NT2/D1 (cell line): ENCODE results near the gene PLA2G6.

ENCODE experiments used
- DNase-seq: peaks from one replicate; pipeline ENCODE4 v3.0.0-alpha.2; 2011; ENCODE audit warnings: low read depth, low spot score
- H3K27me3 ChIP-seq: 2 replicates; pipeline ENCODE4 v1.6.0; 2011; ENCODE audit warnings: mild to moderate bottlenecking; ENCODE audit not compliant: insufficient read length, insufficient read depth
- H3K36me3 ChIP-seq: 2 replicates; pipeline ENCODE4 v1.6.1; 2011; ENCODE audit warnings: mild to moderate bottlenecking, low read length, mixed read lengths; ENCODE audit not compliant: insufficient read depth, insufficient read length
- H3K4me1 ChIP-seq: 2 replicates; pipeline ENCODE4 v1.5.1; 2011; ENCODE audit not compliant: insufficient read depth, insufficient read length
- H3K4me3 ChIP-seq: 2 replicates; pipeline ENCODE4 v1.5.1; 2011; ENCODE audit warnings: low read depth; ENCODE audit not compliant: insufficient read length
- H3K9ac ChIP-seq: 2 replicates; pipeline ENCODE4 v1.6.0; 2011; ENCODE audit warnings: low read depth; ENCODE audit not compliant: insufficient read length
- H3K9me3 ChIP-seq: 2 replicates; pipeline ENCODE4 v1.5.1; 2011; ENCODE audit warnings: mild to moderate bottlenecking, low read length; ENCODE audit not compliant: insufficient read depth
- SUZ12 ChIP-seq: IDR thresholded peaks from 2 replicates; pipeline ENCODE4 v1.6.1; 2011; ENCODE audit not compliant: insufficient read length, insufficient read depth; ENCODE audit errors: extremely low read depth
- YY1 ChIP-seq: IDR thresholded peaks from 2 replicates; pipeline ENCODE4 v1.6.1; 2011; ENCODE audit not compliant: insufficient read length, insufficient read depth
- ZNF274 ChIP-seq: IDR thresholded peaks from 2 replicates; pipeline ENCODE4 v1.6.1; 2011; ENCODE audit warnings: mild to moderate bottlenecking, low read depth, low read length

Gene PLA2G6

DNA sequence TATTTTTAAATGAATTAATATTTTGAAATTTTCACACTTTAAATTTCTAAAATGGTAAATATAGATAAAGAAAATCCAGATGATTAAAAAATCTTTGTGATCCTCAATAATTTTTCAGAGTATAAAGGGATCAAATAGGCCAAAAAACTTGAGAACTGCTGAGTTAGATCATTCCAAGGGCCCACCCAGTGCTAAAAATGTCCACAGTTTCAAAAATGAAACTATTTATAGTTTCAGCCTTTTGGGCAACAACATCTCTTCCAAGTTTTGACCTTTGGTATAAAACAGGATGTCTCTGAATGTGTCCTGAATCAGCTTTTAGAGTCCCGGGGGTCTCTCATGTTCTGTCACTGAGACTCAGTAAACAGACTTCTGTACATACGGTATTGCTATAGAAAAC, 50.2 kb downstream of the PLA2G6 start:
- peaks cover 14% of the 10 kb centered on the region for H3K36me3 ChIP-seq
- no peak for TF ChIP-seq YY1
- no peak for DNase-seq

DNA sequence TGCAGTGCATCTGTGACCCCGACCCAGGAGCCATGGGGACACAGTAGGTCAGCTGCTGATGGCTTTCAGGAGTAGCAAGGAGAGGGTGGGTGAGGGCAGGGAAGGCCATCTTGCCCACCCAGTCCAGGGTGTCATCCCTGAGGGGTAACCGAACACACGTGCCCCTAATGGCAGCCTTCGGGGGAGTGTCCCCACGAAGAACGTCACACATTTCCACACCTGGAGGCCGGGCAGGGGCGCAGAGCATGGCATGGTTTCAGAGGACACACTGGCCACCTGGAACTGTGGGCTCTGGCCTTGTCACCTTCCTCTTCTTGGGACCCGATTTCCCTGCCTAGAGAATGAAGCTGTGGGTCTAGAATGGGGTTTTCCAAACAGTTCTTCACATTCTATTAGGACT, 51.8 kb downstream of the PLA2G6 start:
- no peak for DNase-seq
- Histone ChIP-seq H3K4me1 (no peaks in the 10 kb centered on the region), H3K27me3 (no peaks in the 10 kb centered on the region), H3K36me3 (peaks cover 16% of the 10 kb centered on the region), H3K4me3 (no peak overlapping the region), H3K9ac (no peak overlapping the region), H3K9me3 (no peaks in the 10 kb centered on the region)
- TF ChIP-seq YY1 (no peak), ZNF274 (no peak), SUZ12 (no peak)

More for the DNA sequence above, 50.2 kb downstream of the PLA2G6 start:
- Histone ChIP-seq H3K27me3 (no peaks in the 10 kb centered on the region), H3K9me3 (no peaks in the 10 kb centered on the region), H3K4me3 (no peak overlapping the region), H3K9ac (no peak overlapping the region), H3K4me1 (no peaks in the 10 kb centered on the region)

- no peak overlapping the region for H3K9ac ChIP-seq
- H3K4me1 ChIP-seq: peaks cover 5% of the 10 kb centered on the region
- no peaks in the 10 kb centered on the region for H3K27me3 ChIP-seq
- peaks cover 15% of the 10 kb centered on the region for H3K36me3 ChIP-seq
- H3K4me3 ChIP-seq: no peak overlapping the region
- no peaks in the 10 kb centered on the region for H3K9me3 ChIP-seq
- DNase-seq: no peak
- TF ChIP-seq YY1 (no peak), SUZ12 (no peak), ZNF274 (no peak)
These were observed 52.6 kb downstream of the PLA2G6 start for GRCh38 chr22:38129021-38129420.

- H3K36me3 ChIP-seq: peaks cover 11% of the 10 kb centered on the region
- H3K9me3 ChIP-seq: no peaks in the 10 kb centered on the region
- no peak overlapping the region for H3K9ac ChIP-seq
- peaks cover 5% of the 10 kb centered on the region for H3K4me1 ChIP-seq
- H3K27me3 ChIP-seq: no peaks in the 10 kb centered on the region
- no peak overlapping the region for H3K4me3 ChIP-seq
- DNase-seq: no peak
- TF ChIP-seq ZNF274 (no peak), YY1 (no peak), SUZ12 (no peak)
These were observed 53.8 kb downstream of the PLA2G6 start for GRCh38 chr22:38127869-38128268.

GRCh38 chr22:38126928-38127668, 54.5 kb downstream of the PLA2G6 start:
- Histone ChIP-seq H3K4me1 (peaks cover 5% of the 10 kb centered on the region), H3K4me3 (no peak overlapping the region), H3K36me3 (peaks cover 6% of the 10 kb centered on the region), H3K9ac (no peak overlapping the region), H3K9me3 (no peaks in the 10 kb centered on the region), H3K27me3 (no peaks in the 10 kb centered on the region)
- no peak for DNase-seq
- TF ChIP-seq YY1: no peak
- TF ChIP-seq SUZ12: no peak
- TF ChIP-seq ZNF274: no peak

- DNase-seq: no peak
- H3K9me3 ChIP-seq: no peaks in the 10 kb centered on the region
- H3K4me3 ChIP-seq: no peak overlapping the region
- H3K36me3 ChIP-seq: peaks cover 6% of the 10 kb centered on the region
- peaks cover 5% of the 10 kb centered on the region for H3K4me1 ChIP-seq
- TF ChIP-seq ZNF274 (no peak), SUZ12 (no peak), YY1 (no peak)
- no peaks in the 10 kb centered on the region for H3K27me3 ChIP-seq
- H3K9ac ChIP-seq: no peak overlapping the region
These were observed 55.9 kb downstream of the PLA2G6 start for GRCh38 chr22:38125751-38126201.

- H3K36me3 ChIP-seq: peaks cover 6% of the 10 kb centered on the region
These were observed 56.5 kb downstream of the PLA2G6 start for GRCh38 chr22:38125038-38125610.

More at GRCh38 chr22:38125038-38125610, 56.5 kb downstream of the PLA2G6 start:
- Histone ChIP-seq H3K9ac (no peak overlapping the region), H3K9me3 (no peaks in the 10 kb centered on the region), H3K27me3 (no peaks in the 10 kb centered on the region), H3K4me3 (no peak overlapping the region), H3K4me1 (peaks cover 5% of the 10 kb centered on the region)
- TF ChIP-seq YY1 (no peak), ZNF274 (no peak), SUZ12 (no peak)
- no peak for DNase-seq
